GM18858 (cell line): ENCODE data around the gene TEX10.
"Not testable (repeated sequence)": the region's sequence is repeated elsewhere in the genome, so short reads cannot be mapped to it uniquely, and the experiment has no call there.

ENCODE experiments used
- ATAC-seq: cut with Tn5 transposase; IDR thresholded peaks from one replicate; pipeline ENCODE4 v1.9.1; 2021; ENCODE audit not compliant: unreplicated experiment

TEX10 gene

GRCh38 chr9:100350188-100350587 lies 2.6 kb downstream of the TEX10 start:
- ATAC-seq: no peak

GRCh38 chr9:100346836-100347235 lies 5.9 kb downstream of the TEX10 start:
- no peak for ATAC-seq

- ATAC-seq: no peak
These were observed 10.9 kb downstream of the TEX10 start for GRCh38 chr9:100341889-100342288.

GRCh38 chr9:100340224-100340623 lies 12.5 kb downstream of the TEX10 start:
- ATAC-seq: no peak

GRCh38 chr9:100338736-100339135 lies 14.0 kb downstream of the TEX10 start:
- not testable (repeated sequence) for ATAC-seq

- no peak for ATAC-seq
These were observed 28.0 kb downstream of the TEX10 start for GRCh38 chr9:100324594-100325200.

GRCh38 chr9:100322954-100323536 lies 29.7 kb downstream of the TEX10 start:
- ATAC-seq: no peak

- no peak for ATAC-seq
These were observed 35.0 kb downstream of the TEX10 start for GRCh38 chr9:100317706-100318105.

- ATAC-seq: no peak
These were observed 37.2 kb downstream of the TEX10 start for GRCh38 chr9:100315561-100315960.

GRCh38 chr9:100309992-100310391 lies 42.8 kb downstream of the TEX10 start:
- no peak for ATAC-seq

GRCh38 chr9:100308965-100309564 lies 43.7 kb downstream of the TEX10 start:
- no peak for ATAC-seq

- no peak for ATAC-seq
These were observed 45.7 kb downstream of the TEX10 start for GRCh38 chr9:100307080-100307479.

- ATAC-seq: no peak
These were observed 46.5 kb downstream of the TEX10 start for GRCh38 chr9:100306283-100306682.

GRCh38 chr9:100303747-100304146 lies 49.0 kb downstream of the TEX10 start:
- ATAC-seq: no peak

GRCh38 chr9:100298378-100298777 lies 54.4 kb downstream of the TEX10 start:
- no peak for ATAC-seq

GRCh38 chr9:100296407-100296806 lies 56.3 kb downstream of the TEX10 start:
- no peak for ATAC-seq

GRCh38 chr9:100295240-100295639 lies 57.5 kb downstream of the TEX10 start:
- no peak for ATAC-seq

- no peak for ATAC-seq
These were observed 57.9 kb downstream of the TEX10 start for GRCh38 chr9:100294806-100295205.

GRCh38 chr9:100294341-100294740 lies 58.4 kb downstream of the TEX10 start:
- no peak for ATAC-seq

- ATAC-seq: no peak
These were observed 60.3 kb downstream of the TEX10 start for GRCh38 chr9:100292414-100292813.

- ATAC-seq: no peak
These were observed 62.0 kb downstream of the TEX10 start for GRCh38 chr9:100290714-100291113.

GRCh38 chr9:100287186-100287585 lies 65.6 kb downstream of the TEX10 start:
- no peak for ATAC-seq

GRCh38 chr9:100286257-100286656 lies 66.5 kb downstream of the TEX10 start:
- ATAC-seq: no peak
